ENCODE measurements around the gene DDA1. TPM values are rescaled to one million over a fixed set of nuclear protein-coding genes. Genes with fewer than 3 reads are reported as not detected.
"Not testable (repeated sequence)": the region's sequence is repeated elsewhere in the genome, so short reads cannot be mapped to it uniquely, and the experiment has no call there.

DDA1 gene
- total and polyA plus RNA-seq, 3 experiments from 2014 or later: 34.7 to 51.1 (median 47.9) TPM

DNA sequence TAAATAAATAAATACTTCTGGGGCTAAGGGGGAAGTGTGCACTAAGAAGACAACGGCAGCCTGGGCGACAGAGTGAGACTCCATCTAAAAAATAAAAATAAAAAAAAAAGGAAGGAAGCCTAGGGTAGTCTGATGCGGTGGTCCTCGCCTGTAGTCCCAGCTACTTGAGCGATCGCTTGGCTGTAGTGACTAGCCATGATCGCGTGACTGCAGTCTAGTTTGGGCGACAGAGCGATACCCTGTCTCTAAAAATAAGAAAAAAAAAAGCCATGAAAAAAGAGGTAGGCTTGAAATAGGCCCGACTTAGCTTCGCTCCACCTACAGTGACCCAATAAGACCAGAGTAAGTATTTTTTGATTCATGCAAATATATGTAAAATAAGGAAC lies 42.8 kb upstream of the DDA1 start:
- DNase-seq: no peak
- Histone ChIP-seq H3K4me1 (ENCODE audit: insufficient read depth, low read length) (peaks cover 21% of the 10 kb centered on the region), H3K27me3 (ENCODE audit: insufficient read depth, low read length, poor library complexity, severe bottlenecking) (no peaks in the 10 kb centered on the region), H3K9me3 (ENCODE audit: low read length) (no peaks in the 10 kb centered on the region), H3K4me3 (ENCODE audit: low read length) (no peak overlapping the region), H3K36me3 (ENCODE audit: insufficient read depth, low read length) (peaks cover 7% of the 10 kb centered on the region), H3K27ac (ENCODE audit: low read depth, low read length) (no peak overlapping the region)
- no peaks in the 10 kb centered on the region for H3K27me3 Mint-ChIP-seq
- no peaks in the 10 kb centered on the region for H3K9me3 Mint-ChIP-seq
- CTCF ChIA-PET: interaction anchor here (0.7 to 11.2 kb wide), 9 partner anchors 17 to 200 kb away, joined by 3 to 93 read pairs (median 3); partner anchors contain the start of genes ABHD8 and ANKLE1
- H3K4me3 Mint-ChIP-seq: peak overlapping the region; percentile 77 to 90 (median 83)
- peaks cover 0 to 25% (median 5%) of the 10 kb centered on the region in 3 donors for H3K36me3 Mint-ChIP-seq
- peak overlapping the region; percentile 73 to 92 (median 76) for H3K27ac Mint-ChIP-seq
- peaks cover 18 to 25% (median 18%) of the 10 kb centered on the region in 3 donors for H3K4me1 Mint-ChIP-seq
- POLR2A ChIA-PET: interaction anchor here (0.5 to 2.2 kb wide), 10 partner anchors 14 to 192 kb away, joined by 3 to 7 read pairs (median 4); partner anchors contain the start of genes DDA1, OCEL1 and USE1

DNA sequence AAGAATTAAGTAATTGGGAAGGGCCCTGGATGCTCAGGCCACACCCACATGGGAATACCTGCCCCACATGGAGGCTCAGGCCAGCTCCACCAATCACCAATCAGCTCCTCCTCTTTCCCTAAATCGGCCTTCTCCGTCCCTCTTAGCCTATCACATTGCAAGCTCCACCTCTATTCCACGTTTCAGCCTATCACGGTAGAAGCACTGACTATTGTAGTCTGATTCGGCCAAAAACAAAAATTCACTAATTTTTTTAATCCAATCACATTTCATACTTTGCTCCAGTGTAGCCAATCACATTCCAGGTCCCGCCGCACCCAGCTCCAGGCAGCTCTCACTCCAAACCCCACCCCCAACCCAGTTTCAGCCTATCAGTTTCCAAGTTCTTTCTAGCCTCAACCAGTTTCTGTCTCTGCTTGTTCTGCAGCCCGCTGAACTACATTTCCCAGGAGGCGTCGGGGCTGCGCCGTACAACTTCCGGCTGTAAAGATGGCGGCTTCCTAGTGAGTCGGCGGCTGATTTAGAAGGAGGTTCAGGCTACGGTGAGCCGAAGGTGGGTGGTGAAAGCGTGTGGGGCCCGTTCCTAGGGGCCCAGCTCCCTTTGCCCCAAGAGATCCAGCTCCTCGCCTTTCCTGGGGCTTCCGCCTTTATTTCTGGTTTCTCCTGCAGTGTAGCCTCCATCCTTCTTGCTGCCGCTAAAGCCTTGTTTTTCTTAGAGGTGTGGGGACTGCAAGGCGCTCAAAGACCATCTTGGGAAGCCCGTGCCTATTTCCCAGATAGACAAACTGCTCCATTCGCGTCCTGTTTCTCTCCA lies 42.2 kb upstream of the DDA1 start, which contains the start of gene BABAM1:
TSS of gene BABAM1 (plus strand) at position 469 of the 814 bp plus-strand sequence. CDS start 1,364 bp downstream, outside the sequence.
- H3K27ac Mint-ChIP-seq: peak within 1 kb of the TSS; percentile 73 to 92 (median 76)
- Histone ChIP-seq H3K4me3 (ENCODE audit: low read length) (peak within 1 kb of the TSS; percentile 96), H3K27me3 (ENCODE audit: insufficient read depth, low read length, poor library complexity, severe bottlenecking) (no peaks in the 10 kb centered on the region), H3K36me3 (ENCODE audit: insufficient read depth, low read length) (peaks cover 8% of the 10 kb centered on the region), H3K4me1 (ENCODE audit: insufficient read depth, low read length) (peaks cover 21% of the 10 kb centered on the region), H3K9me3 (ENCODE audit: low read length) (no peaks in the 10 kb centered on the region), H3K27ac (ENCODE audit: low read depth, low read length) (peak within 1 kb of the TSS; percentile 85)
- peak within 1 kb of the TSS; percentile 77 to 90 (median 83) for H3K4me3 Mint-ChIP-seq
- no peaks in the 10 kb centered on the region for H3K9me3 Mint-ChIP-seq
- peaks cover 18 to 25% (median 18%) of the 10 kb centered on the region in 3 donors for H3K4me1 Mint-ChIP-seq
- no peaks in the 10 kb centered on the region for H3K27me3 Mint-ChIP-seq
- ChIA-PET CTCF (interaction anchor here (0.8 to 11.2 kb wide), 10 partner anchors 16 to 200 kb away, joined by 3 to 93 read pairs (median 4); partner anchors contain the start of genes ABHD8 and ANKLE1), POLR2A (interaction anchor here (0.5 to 2.2 kb wide), 11 partner anchors 14 to 193 kb away, joined by 3 to 7 read pairs (median 4); partner anchors contain the start of genes DDA1, OCEL1 and USE1)
- peaks cover 0 to 29% (median 5%) of the 10 kb centered on the region in 3 donors for H3K36me3 Mint-ChIP-seq
- peak; percentile 87 to 98 (median 96) for DNase-seq

DNA sequence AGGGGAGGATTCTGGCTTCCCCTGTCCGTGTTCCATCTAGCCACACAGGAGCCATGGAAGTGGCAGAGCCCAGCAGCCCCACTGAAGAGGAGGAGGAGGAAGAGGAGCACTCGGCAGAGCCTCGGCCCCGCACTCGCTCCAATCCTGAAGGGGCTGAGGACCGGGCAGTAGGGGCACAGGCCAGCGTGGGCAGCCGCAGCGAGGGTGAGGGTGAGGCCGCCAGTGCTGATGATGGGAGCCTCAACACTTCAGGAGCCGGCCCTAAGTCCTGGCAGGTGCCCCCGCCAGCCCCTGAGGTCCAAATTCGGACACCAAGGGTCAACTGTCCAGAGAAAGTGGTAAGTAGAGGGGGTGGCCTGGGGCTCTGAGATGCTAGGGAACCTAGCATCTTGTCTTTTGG lies 40.6 kb upstream of the DDA1 start:
- no peak for DNase-seq
- ChIA-PET CTCF (no interaction called here), POLR2A (interaction anchor here (0.7 kb wide), 2 partner anchors 40 to 1178 kb away, joined by 5 to 10 read pairs; no protein-coding TSS in a partner anchor)
- H3K36me3 ChIP-seq (ENCODE audit: insufficient read depth, low read length): peaks cover 11% of the 10 kb centered on the region
- H3K4me3 ChIP-seq (ENCODE audit: low read length): no peak overlapping the region
- peaks cover 21% of the 10 kb centered on the region for H3K4me1 ChIP-seq (ENCODE audit: insufficient read depth, low read length)
- peaks cover 0 to 36% (median 5%) of the 10 kb centered on the region in 3 donors for H3K36me3 Mint-ChIP-seq
- no peaks in the 10 kb centered on the region for H3K27me3 Mint-ChIP-seq
- no peak overlapping the region for H3K27ac ChIP-seq (ENCODE audit: low read depth, low read length)
- H3K27ac Mint-ChIP-seq: no peak overlapping the region
- H3K4me3 Mint-ChIP-seq: peak overlapping the region in 5 of 7 donors; percentile 24 to 81 (median 66)
- H3K4me1 Mint-ChIP-seq: peaks cover 16 to 25% (median 18%) of the 10 kb centered on the region in 3 donors
- H3K9me3 Mint-ChIP-seq: no peaks in the 10 kb centered on the region
- no peaks in the 10 kb centered on the region for H3K9me3 ChIP-seq (ENCODE audit: low read length)
- no peaks in the 10 kb centered on the region for H3K27me3 ChIP-seq (ENCODE audit: insufficient read depth, low read length, poor library complexity, severe bottlenecking)

DNA sequence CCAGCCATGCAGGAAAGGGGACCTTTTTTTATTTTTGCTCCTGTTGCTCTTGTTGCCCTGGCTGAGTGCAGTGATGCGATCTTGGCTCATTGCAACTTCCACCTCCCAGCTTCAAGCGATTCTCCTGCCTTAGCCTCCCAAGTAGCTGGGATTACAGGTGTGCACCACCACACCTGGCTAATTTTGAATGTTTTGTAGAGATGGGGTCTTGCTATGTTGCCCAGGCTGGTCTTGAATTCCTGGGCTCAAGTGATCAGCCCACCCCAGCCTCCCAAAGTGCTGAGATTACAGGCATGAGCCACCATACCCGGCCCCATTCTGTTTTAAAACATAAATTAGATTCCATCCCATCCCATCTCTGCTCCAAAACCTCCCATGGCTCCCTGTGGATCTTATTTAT lies 34.5 kb upstream of the DDA1 start:
- H3K27me3 ChIP-seq (ENCODE audit: insufficient read depth, low read length, poor library complexity, severe bottlenecking); H3K27me3 Mint-ChIP-seq; H3K4me3 Mint-ChIP-seq; CTCF ChIA-PET; H3K4me1 ChIP-seq (ENCODE audit: insufficient read depth, low read length); H3K4me1 Mint-ChIP-seq; H3K4me3 ChIP-seq (ENCODE audit: low read length); H3K27ac ChIP-seq (ENCODE audit: low read depth, low read length); H3K27ac Mint-ChIP-seq; H3K9me3 ChIP-seq (ENCODE audit: low read length); H3K9me3 Mint-ChIP-seq; DNase-seq: not testable (repeated sequence)
- H3K36me3 ChIP-seq (ENCODE audit: insufficient read depth, low read length): peaks cover 33% of the 10 kb centered on the region
- POLR2A ChIA-PET: interaction anchor here (0.7 kb wide), 1 partner anchor 110 kb away, joined by 4 read pairs; no protein-coding TSS in a partner anchor
- peaks cover 0 to 66% (median 12%) of the 10 kb centered on the region in 3 donors for H3K36me3 Mint-ChIP-seq

DNA sequence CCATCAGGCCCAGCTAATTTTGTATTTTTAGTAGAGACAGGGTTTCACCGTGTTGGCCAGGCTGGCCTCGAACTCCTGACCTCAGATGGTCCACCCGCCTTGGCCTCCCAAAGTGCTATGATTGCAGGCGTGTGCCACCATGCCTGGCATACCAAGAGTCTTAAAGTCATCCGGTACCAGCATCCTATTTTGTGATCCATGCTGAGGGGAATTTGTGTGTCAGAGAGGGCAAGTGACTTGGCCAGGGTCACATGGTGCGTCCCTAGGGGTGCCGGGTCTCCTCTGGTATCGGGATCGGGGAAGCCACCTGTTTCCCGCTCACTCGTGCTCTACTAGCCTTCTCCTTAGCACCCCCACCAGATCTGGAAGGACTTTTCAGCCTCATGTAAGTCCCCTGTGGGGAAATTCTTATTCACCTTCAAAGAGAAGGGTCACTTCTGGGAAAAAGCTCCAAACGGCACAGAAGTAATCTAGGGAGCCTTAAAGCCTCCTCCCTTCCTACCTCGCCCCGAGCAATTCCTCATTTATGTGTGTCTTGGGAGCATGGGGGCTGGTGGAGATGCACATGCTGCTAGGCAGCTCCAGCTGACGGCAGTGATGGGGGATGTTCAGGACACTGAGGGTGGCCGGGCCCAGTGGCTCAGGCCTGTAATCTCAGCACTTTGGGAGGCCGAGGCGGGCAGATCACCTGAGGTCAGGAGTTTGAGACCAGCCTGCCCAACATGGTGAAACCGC lies 33.8 kb upstream of the DDA1 start:
- H3K4me1 ChIP-seq (ENCODE audit: insufficient read depth, low read length): no peaks in the 10 kb centered on the region
- Mint-ChIP-seq H3K4me1 (peaks cover 0 to 1% (median 0%) of the 10 kb centered on the region in 3 donors), H3K27ac (peak overlapping the region in 1 of 8 donors; percentile 26), H3K36me3 (peaks cover 0 to 60% (median 10%) of the 10 kb centered on the region in 3 donors), H3K9me3 (no peaks in the 10 kb centered on the region), H3K27me3 (no peaks in the 10 kb centered on the region), H3K4me3 (no peak overlapping the region)
- H3K27me3 ChIP-seq (ENCODE audit: insufficient read depth, low read length, poor library complexity, severe bottlenecking): no peaks in the 10 kb centered on the region
- H3K4me3 ChIP-seq (ENCODE audit: low read length): no peak overlapping the region
- CTCF ChIA-PET: no interaction called here
- no peaks in the 10 kb centered on the region for H3K9me3 ChIP-seq (ENCODE audit: low read length)
- no peak for DNase-seq
- no peak overlapping the region for H3K27ac ChIP-seq (ENCODE audit: low read depth, low read length)
- peaks cover 33% of the 10 kb centered on the region for H3K36me3 ChIP-seq (ENCODE audit: insufficient read depth, low read length)
- POLR2A ChIA-PET: interaction anchor here (0.7 kb wide), 1 partner anchor 109 kb away, joined by 4 read pairs; no protein-coding TSS in a partner anchor

DNA sequence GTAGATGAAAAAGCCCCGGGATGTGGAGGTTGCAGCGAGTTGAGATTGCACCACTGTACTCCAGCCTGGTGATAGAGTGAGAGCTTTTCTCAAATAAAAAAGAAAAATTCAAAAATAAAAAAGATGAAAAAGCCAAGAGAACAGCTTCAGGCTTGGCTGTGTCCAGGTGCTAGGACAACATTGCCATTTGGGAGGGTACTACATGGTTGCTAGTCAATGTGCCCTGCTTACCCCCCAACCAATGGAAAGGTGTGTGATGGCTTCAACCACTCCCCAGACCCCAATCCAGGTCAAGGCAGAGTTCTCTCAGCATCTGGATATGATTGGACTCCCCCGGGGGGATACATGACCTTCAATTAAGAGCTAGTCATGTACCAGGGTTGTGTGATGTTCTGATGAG lies 29.9 kb upstream of the DDA1 start:
- no peaks in the 10 kb centered on the region for H3K27me3 ChIP-seq (ENCODE audit: insufficient read depth, low read length, poor library complexity, severe bottlenecking)
- no peak overlapping the region for H3K4me3 ChIP-seq (ENCODE audit: low read length)
- no peak overlapping the region for H3K27ac ChIP-seq (ENCODE audit: low read depth, low read length)
- Mint-ChIP-seq H3K27ac (no peak overlapping the region), H3K4me1 (peaks cover 4 to 10% (median 5%) of the 10 kb centered on the region in 3 donors), H3K27me3 (no peaks in the 10 kb centered on the region), H3K36me3 (peaks cover 0 to 38% (median 7%) of the 10 kb centered on the region in 3 donors), H3K9me3 (no peaks in the 10 kb centered on the region), H3K4me3 (peak overlapping the region in 2 of 7 donors; percentile 9 to 54)
- peaks cover 9% of the 10 kb centered on the region for H3K4me1 ChIP-seq (ENCODE audit: insufficient read depth, low read length)
- ChIA-PET CTCF (interaction anchor here (4.5 to 8.8 kb wide), 3 partner anchors 12 to 508 kb away, joined by 23 to 93 read pairs (median 24); partner anchors contain the start of genes BABAM1 and USHBP1), POLR2A (interaction anchor here (0.8 kb wide), 1 partner anchor 30 kb away, joined by 4 read pairs; the partner anchor contains the start of gene DDA1)
- DNase-seq: no peak
- H3K9me3 ChIP-seq (ENCODE audit: low read length): no peaks in the 10 kb centered on the region
- H3K36me3 ChIP-seq (ENCODE audit: insufficient read depth, low read length): peaks cover 15% of the 10 kb centered on the region

All from CD8-positive, alpha-beta memory T cell (primary cell).